ENCODE data around the gene ITGA6.

Gene ITGA6

GRCh38 chr2:172488556-172488955 lies 61.2 kb downstream of the ITGA6 start:
- CTCF ChIA-PET = no interaction called here
- no peak for DNase-seq (ENCODE audit: extremely low spot score)
- POLR2A ChIA-PET = no interaction called here
- TF ChIP-seq HDGF (IDR thresholded peaks at IDR 0.05; ENCODE audit: borderline replicate concordance) (no peak), LEF1 (IDR thresholded peaks at IDR 0.05; ENCODE audit: borderline replicate concordance) (no peak), FOXK2 (IDR thresholded peaks at IDR 0.05) (no peak), L3MBTL2 (conservative IDR thresholded peaks at IDR 0.05) (no peak), ZNF384 (IDR thresholded peaks at IDR 0.05) (no peak), NFRKB (IDR thresholded peaks at IDR 0.05) (no peak), SP1 (IDR thresholded peaks at IDR 0.05) (no peak), BHLHE40 (IDR thresholded peaks at IDR 0.05; ENCODE audit: borderline replicate concordance) (no peak), FOXA1 (IDR thresholded peaks at IDR 0.05) (no peak), ELF4 (IDR thresholded peaks at IDR 0.05) (no peak), SUZ12 (IDR thresholded peaks at IDR 0.05) (no peak), FOXM1 (IDR thresholded peaks at IDR 0.05; ENCODE audit: borderline replicate concordance) (no peak), ARNT (IDR thresholded peaks at IDR 0.05) (no peak), CTBP1 (IDR thresholded peaks at IDR 0.05; ENCODE audit: borderline replicate concordance) (no peak)
- TF ChIP-seq, protein P1, sequence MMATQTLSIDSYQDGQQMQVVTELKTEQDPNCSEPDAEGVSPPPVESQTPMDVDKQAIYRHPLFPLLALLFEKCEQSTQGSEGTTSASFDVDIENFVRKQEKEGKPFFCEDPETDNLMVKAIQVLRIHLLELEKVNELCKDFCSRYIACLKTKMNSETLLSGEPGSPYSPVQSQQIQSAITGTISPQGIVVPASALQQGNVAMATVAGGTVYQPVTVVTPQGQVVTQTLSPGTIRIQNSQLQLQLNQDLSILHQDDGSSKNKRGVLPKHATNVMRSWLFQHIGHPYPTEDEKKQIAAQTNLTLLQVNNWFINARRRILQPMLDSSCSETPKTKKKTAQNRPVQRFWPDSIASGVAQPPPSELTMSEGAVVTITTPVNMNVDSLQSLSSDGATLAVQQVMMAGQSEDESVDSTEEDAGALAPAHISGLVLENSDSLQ (IDR thresholded peaks at IDR 0.05) = no peak

DNA sequence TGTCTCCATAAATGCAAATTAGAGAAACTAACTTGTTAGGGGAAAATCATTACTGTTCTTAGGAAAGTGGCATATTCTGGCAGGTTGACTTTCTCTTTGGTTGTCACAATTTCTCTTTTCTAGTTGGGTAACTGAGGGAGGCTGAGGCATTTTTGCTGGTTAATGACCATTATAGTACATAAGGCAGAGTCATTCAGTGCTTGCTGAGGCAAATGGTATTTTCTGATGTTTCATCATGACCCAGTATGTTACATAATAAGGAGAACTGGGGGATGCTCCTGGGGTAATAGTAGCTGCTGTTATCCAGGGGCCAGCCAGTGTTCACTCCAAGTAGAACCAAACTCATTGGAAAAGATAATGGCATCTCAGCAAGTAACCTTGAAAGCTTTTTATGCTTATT lies 62.3 kb downstream of the ITGA6 start:
- DNase-seq (ENCODE audit: extremely low spot score) = no peak
- ChIA-PET POLR2A (no interaction called here), CTCF (interaction anchor here (0.7 kb wide), 1 partner anchor 28 kb away, joined by 3 read pairs; no protein-coding TSS in a partner anchor)
- TF ChIP-seq LEF1 (IDR thresholded peaks at IDR 0.05; ENCODE audit: borderline replicate concordance) (no peak), ARNT (IDR thresholded peaks at IDR 0.05) (no peak), FOXA1 (IDR thresholded peaks at IDR 0.05) (no peak), FOXK2 (IDR thresholded peaks at IDR 0.05) (no peak), TARDBP (IDR thresholded peaks at IDR 0.05) (no peak), FOXM1 (IDR thresholded peaks at IDR 0.05; ENCODE audit: borderline replicate concordance) (no peak), HDGF (IDR thresholded peaks at IDR 0.05; ENCODE audit: borderline replicate concordance) (no peak)
- TF ChIP-seq, protein P1 (IDR thresholded peaks at IDR 0.05) = no peak

DNA sequence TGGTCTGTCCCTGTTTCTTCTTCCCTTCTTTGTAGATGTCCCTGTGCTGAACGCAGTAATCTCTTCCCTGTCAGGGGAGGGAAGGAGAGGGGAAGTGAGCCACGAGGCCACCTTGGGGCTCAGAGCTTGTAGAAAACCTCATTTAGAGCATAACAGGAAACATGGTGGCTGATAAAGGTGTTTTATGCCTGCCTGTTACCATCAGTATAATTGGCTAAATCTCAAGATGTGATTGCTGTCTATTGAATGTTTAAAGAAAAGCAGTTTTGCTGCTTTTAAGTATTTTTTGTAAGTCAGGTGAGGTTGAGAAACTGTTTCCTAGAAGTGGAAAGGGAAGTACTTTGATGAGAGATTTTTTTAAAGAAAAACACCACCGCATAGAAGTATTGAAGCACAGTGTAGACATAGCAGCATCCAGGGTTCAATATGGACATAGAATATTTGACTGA lies 68.8 kb downstream of the ITGA6 start:
- CTCF ChIA-PET = no interaction called here
- POLR2A ChIA-PET = no interaction called here
- TF ChIP-seq CTBP1 (IDR thresholded peaks at IDR 0.05; ENCODE audit: borderline replicate concordance) (no peak), L3MBTL2 (conservative IDR thresholded peaks at IDR 0.05) (no peak), NFRKB (IDR thresholded peaks at IDR 0.05) (no peak), ELF4 (IDR thresholded peaks at IDR 0.05) (no peak), TARDBP (IDR thresholded peaks at IDR 0.05) (no peak), FOXK2 (IDR thresholded peaks at IDR 0.05) (no peak), LEF1 (IDR thresholded peaks at IDR 0.05; ENCODE audit: borderline replicate concordance) (no peak), HDGF (IDR thresholded peaks at IDR 0.05; ENCODE audit: borderline replicate concordance) (no peak), FOXA1 (IDR thresholded peaks at IDR 0.05) (no peak), FOXM1 (IDR thresholded peaks at IDR 0.05; ENCODE audit: borderline replicate concordance) (no peak), ZNF384 (IDR thresholded peaks at IDR 0.05) (no peak), BHLHE40 (IDR thresholded peaks at IDR 0.05; ENCODE audit: borderline replicate concordance) (no peak), SUZ12 (IDR thresholded peaks at IDR 0.05) (no peak)
- no peak for DNase-seq (ENCODE audit: extremely low spot score)

- no peak for DNase-seq (ENCODE audit: extremely low spot score)
- POLR2A ChIA-PET = no interaction called here
- CTCF ChIA-PET = interaction anchor here (0.6 kb wide), 1 partner anchor 13 kb away, joined by 3 read pairs; no protein-coding TSS in a partner anchor
- TF ChIP-seq SP1 (IDR thresholded peaks at IDR 0.05) = no peak
- no peak for TF ChIP-seq ZNF384 (IDR thresholded peaks at IDR 0.05)
- TF ChIP-seq, protein P1 (IDR thresholded peaks at IDR 0.05) = no peak
- TF ChIP-seq FOXM1 (IDR thresholded peaks at IDR 0.05; ENCODE audit: borderline replicate concordance) = no peak
Observed at GRCh38 chr2:172507199-172507598, 79.8 kb downstream of the ITGA6 start.

DNA sequence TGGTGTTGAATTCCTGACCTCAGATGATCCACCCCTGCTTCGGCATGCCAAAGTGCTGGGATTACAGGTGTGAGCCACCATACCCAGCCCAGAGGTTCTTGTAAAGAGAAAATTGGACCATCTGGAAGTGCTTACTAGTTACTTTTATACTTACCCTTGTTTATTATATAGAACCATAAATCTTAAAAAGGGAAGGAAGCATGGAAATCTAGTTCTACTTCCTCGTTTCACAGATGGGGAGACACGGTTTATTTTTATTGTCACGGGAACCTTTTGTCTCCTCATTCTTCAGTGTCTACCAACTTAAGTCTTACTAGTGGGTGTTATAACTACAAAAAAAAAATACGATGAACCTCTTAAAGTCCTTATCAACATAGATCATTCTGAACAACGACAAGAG lies 82.7 kb downstream of the ITGA6 start:
- no peak for DNase-seq (ENCODE audit: extremely low spot score)
- POLR2A ChIA-PET = no interaction called here
- no peak for TF ChIP-seq HDGF (IDR thresholded peaks at IDR 0.05; ENCODE audit: borderline replicate concordance)
- TF ChIP-seq BHLHE40 (IDR thresholded peaks at IDR 0.05; ENCODE audit: borderline replicate concordance) = no peak
- TF ChIP-seq SP1 (IDR thresholded peaks at IDR 0.05) = no peak
- no peak for TF ChIP-seq LEF1 (IDR thresholded peaks at IDR 0.05; ENCODE audit: borderline replicate concordance)
- no peak for TF ChIP-seq FOXM1 (IDR thresholded peaks at IDR 0.05; ENCODE audit: borderline replicate concordance)
- no peak for TF ChIP-seq ARNT (IDR thresholded peaks at IDR 0.05)
- TF ChIP-seq TARDBP (IDR thresholded peaks at IDR 0.05) = no peak
- CTCF ChIA-PET = no interaction called here

DNA sequence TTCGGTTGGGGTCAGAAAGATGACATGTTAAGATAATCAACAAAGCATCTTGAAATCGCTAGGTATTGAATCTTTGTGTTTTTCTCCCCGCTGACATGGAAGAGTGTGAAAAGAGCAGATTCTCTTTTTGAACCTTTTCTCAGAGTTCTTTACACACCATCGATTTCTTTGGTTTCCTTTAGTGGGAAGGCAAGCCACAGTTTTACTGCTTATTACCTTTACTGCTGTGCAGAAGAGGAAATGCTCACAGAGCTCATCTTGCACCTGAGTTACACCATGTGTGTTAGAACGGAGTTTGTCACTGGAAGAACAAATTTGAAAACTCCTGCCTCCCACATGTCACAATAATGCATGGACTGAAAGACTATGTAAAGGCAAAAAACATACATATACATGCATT lies 83.2 kb downstream of the ITGA6 start:
- ChIA-PET POLR2A (no interaction called here), CTCF (no interaction called here)
- TF ChIP-seq ARNT (IDR thresholded peaks at IDR 0.05) = no peak
- no peak for TF ChIP-seq HDGF (IDR thresholded peaks at IDR 0.05; ENCODE audit: borderline replicate concordance)
- no peak for TF ChIP-seq TARDBP (IDR thresholded peaks at IDR 0.05)
- no peak for TF ChIP-seq ZNF384 (IDR thresholded peaks at IDR 0.05)
- DNase-seq (ENCODE audit: extremely low spot score) = no peak

All from HEK293T (cell line).